Measurements from ENCODE around the gene UBE2F. TPM values are rescaled to one million over a fixed set of nuclear protein-coding genes. Genes with fewer than 3 reads are reported as not detected.
A peak's percentile ranks its signal among the peaks of the same experiment; 100 is the strongest.

UBE2F gene
- total and polyA plus RNA-seq, 8 donors: 6.4 to 87.0 (median 44.9) TPM; not detected in 1

DNA sequence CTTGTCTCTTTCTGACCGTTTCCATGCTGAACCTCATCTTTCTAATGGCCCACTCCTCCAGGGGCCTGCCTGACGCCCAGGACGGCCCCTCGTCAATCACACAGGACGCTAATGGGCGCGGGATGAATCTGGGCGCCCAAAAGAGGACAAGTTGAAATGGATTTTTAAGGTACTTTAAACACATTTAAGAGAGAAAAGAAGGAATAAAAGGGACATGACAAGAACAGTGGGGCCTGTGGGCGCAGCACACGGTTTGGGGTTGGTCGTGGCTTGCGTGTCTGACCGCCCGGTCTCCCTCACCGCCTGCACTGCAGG is 607 bp upstream of the UBE2F start:
- DNase-seq: no peak
- H3K4me1 ChIP-seq: peaks cover 25 to 44% (median 37%) of the 10 kb centered on the region in 4 donors
- WGBS, 5 donors: 2 to 7% (median 5%) methylated on average over 15 of the region's 15 CpGs
- no peak for TF ChIP-seq POLR2A (IDR thresholded peaks at IDR 0.05)
- TF ChIP-seq CTCF (IDR thresholded peaks at IDR 0.05): no peak
- no peak for TF ChIP-seq POLR2AphosphoS5 (IDR thresholded peaks at IDR 0.05)
- TF ChIP-seq EP300 (IDR thresholded peaks at IDR 0.05): no peak
- H3K27ac ChIP-seq: peak overlapping the region; percentile 18 to 85 (median 74)
- H3K4me3 ChIP-seq: peak overlapping the region; percentile 72 to 94 (median 84)
- H3K9me3 ChIP-seq: peaks cover 0 to 22% (median 17%) of the 10 kb centered on the region in 4 donors
- H3K27me3 ChIP-seq: no peaks in the 10 kb centered on the region
- intact Hi-C loops (cut with DNase I; ENCODE audit: low total_unique reads): no loop called here
- H3K36me3 ChIP-seq: no peaks in the 10 kb centered on the region

DNA sequence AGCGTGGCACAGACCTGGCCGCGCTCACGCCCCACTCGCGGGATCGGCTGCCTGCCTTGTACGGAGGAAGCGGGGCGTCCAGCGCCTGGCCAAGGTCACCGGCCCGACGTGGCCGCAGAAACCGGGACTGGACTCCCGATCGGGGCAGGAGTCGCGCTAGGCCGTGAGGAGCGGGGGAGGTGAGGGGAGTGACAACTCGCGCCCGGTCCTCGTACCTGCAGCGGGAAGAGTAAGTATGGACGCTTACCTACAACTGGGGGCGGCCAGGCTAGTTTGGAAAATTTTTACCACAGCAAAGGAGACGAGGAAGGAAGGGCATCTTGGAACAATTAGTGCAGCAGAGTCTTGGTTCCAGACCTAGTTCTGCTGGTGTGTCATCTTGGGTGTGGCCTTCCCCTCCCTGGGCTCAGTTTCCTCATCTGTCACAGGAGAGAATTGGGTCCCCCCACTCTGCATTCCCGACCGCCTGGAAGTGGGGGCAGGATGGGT is 693 bp downstream of the UBE2F start:
- Histone ChIP-seq H3K36me3 (no peaks in the 10 kb centered on the region), H3K27ac (peak overlapping the region; percentile 64 to 85 (median 80))

DNA sequence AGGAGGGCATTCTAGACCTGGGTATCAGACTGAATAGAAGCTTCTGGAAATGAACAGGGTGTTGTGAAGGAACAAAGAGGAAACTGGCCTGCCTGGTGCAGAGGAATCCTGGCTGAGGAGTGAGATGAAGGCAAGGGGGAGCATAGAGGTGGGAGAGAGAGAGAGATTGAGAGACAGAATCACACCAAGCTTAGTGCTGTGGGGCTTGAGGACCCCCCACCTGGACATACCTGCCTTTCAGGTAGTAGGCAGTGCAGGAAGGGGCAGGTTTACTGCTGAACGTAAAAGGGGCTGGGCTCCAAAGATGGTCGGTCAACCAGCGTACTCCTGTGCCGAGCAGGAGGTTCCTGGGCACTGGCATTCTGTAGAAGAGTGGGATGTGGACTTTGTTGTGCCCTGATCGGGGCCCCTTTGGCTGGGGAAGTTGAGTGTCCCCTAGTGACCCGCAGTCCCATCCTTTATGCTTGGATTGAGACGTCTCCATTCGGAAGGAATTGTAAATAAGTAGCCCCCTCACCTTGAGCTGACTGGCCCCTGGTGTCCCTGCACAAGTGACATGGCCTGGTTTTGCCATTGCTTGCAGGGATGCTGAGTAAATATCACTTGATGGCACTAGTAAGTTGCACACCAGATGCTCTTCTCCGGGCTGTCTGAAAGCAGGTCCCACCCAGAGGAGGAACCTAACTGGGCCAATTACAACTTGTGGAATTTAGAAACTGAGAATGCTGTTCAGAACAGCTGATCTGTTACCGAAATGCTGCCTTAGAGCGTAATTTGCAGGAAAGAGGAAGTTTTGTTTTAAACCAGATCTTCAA is 1.4 kb downstream of the UBE2F start:
- Histone ChIP-seq H3K4me1 (peaks cover 25 to 44% (median 39%) of the 10 kb centered on the region in 4 donors), H3K9me3 (peaks cover 0 to 3% (median under 1%) of the 10 kb centered on the region in 4 donors), H3K27ac (peak overlapping the region in 4 of 5 donors; percentile 64 to 85 (median 76)), H3K4me3 (peak overlapping the region; percentile 72 to 94 (median 84)), H3K36me3 (peaks cover 0 to 4% (median 2%) of the 10 kb centered on the region in 4 donors), H3K27me3 (no peaks in the 10 kb centered on the region)
- peak in 1 of 2 donors; percentile 79 for DNase-seq
- intact Hi-C loops (cut with DNase I; ENCODE audit: low total_unique reads): no loop called here
- TF ChIP-seq EP300 (IDR thresholded peaks at IDR 0.05) (no peak), CTCF (IDR thresholded peaks at IDR 0.05) (no peak), POLR2AphosphoS5 (IDR thresholded peaks at IDR 0.05) (no peak), POLR2A (IDR thresholded peaks at IDR 0.05) (no peak)
- WGBS, 5 donors: 28 to 49% (median 35%) methylated on average over 10 to 11 of the region's 11 CpGs

More for the DNA sequence above, 693 bp downstream of the UBE2F start:
- H3K4me1 ChIP-seq: peaks cover 25 to 44% (median 39%) of the 10 kb centered on the region in 4 donors
- WGBS, 5 donors: 0 to 2% (median 1%) methylated on average over 20 to 32 of the region's 32 CpGs
- intact Hi-C loops (cut with DNase I; ENCODE audit: low total_unique reads): no loop called here
- H3K9me3 ChIP-seq: peaks cover 0 to 10% (median 7%) of the 10 kb centered on the region in 4 donors
- peak; percentile 30 to 54 for DNase-seq
- H3K4me3 ChIP-seq: peak overlapping the region; percentile 72 to 94 (median 84)
- H3K27me3 ChIP-seq: no peaks in the 10 kb centered on the region
- TF ChIP-seq EP300 (IDR thresholded peaks at IDR 0.05): no peak

GRCh38 chr2:237971661-237972060 is 4.8 kb downstream of the UBE2F start:
- peaks cover 20 to 38% (median 30%) of the 10 kb centered on the region in 4 donors for H3K4me1 ChIP-seq
- no peak overlapping the region for H3K27ac ChIP-seq
- H3K27me3 ChIP-seq: no peaks in the 10 kb centered on the region
- H3K4me3 ChIP-seq: no peak overlapping the region
- H3K9me3 ChIP-seq: no peaks in the 10 kb centered on the region
- no peak for TF ChIP-seq POLR2AphosphoS5 (IDR thresholded peaks at IDR 0.05)
- no peak for TF ChIP-seq POLR2A (IDR thresholded peaks at IDR 0.05)
- no peak for TF ChIP-seq CTCF (IDR thresholded peaks at IDR 0.05)
- TF ChIP-seq EP300 (IDR thresholded peaks at IDR 0.05): no peak
- H3K36me3 ChIP-seq: peaks cover 0 to 26% (median 25%) of the 10 kb centered on the region in 4 donors
- DNase-seq: no peak
- intact Hi-C loops (cut with DNase I; ENCODE audit: low total_unique reads): no loop called here
- 61 to 81% (median 70%) methylated on average over 3 to 4 of the region's 4 CpGs for WGBS, 5 donors
